ENCODE results near the gene ZNF225. TPM values are rescaled to one million over a fixed set of nuclear protein-coding genes. Genes with fewer than 3 reads are reported as not detected.
A peak's percentile ranks its signal among the peaks of the same experiment; 100 is the strongest.

Gene ZNF225
- total RNA-seq, 1 experiment from 2014 or later = 6.3 TPM

DNA sequence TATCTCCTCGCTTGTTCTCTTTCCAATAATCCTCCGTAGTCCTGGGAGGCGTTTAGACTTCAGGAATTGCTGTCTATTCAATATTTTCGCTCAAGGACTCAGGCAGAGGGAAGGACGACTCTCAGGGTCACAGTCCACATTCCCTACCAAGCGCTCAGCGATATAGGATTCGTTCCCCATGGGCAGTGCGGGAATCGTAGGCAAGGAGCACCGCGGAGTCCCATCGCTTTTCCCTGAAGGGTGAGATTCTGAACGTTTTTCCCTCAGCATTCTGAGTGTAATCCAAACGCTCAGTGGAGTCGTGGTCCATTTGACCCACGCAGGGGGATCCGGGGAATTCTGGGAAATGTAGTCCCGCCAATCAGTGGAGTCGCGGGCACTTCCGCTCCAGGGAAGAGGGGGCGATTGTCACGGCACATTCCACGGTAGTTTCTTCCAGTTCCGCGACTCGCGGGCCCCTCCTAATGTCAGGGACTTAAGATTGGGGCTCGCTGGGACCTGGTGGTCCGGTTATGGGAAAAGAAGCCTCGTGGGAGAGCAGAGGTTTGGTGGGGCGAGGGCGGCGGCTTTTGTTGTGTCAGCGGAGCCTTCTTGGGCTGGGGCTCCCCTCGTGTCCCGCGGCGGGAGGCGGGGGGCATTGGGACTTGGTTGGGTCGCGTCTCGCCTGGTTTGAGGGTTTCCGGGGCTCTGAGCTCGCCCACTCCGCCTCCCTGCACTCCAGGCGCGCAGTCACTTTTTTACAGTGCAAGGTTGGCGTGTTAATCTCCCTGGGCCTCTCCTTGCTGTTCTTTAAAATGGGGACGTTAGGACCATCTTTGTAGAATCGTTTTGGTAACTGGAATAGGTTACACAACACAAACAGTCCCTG, 28.2 kb downstream of the ZNF225 start, which contains the start of gene ZNF234:
ZNF234 (plus strand) TSS at position 364 of the 868 bp plus-strand sequence. CDS start 3,079 bp downstream, outside the sequence.
- CTCF ChIA-PET = no interaction called here
- TF ChIP-seq EZH2 (IDR thresholded peaks at IDR 0.05; ENCODE audit: borderline replicate concordance, low read depth, low read length, poor library complexity, severe bottlenecking) = no peak
- TF ChIP-seq, protein P1, sequence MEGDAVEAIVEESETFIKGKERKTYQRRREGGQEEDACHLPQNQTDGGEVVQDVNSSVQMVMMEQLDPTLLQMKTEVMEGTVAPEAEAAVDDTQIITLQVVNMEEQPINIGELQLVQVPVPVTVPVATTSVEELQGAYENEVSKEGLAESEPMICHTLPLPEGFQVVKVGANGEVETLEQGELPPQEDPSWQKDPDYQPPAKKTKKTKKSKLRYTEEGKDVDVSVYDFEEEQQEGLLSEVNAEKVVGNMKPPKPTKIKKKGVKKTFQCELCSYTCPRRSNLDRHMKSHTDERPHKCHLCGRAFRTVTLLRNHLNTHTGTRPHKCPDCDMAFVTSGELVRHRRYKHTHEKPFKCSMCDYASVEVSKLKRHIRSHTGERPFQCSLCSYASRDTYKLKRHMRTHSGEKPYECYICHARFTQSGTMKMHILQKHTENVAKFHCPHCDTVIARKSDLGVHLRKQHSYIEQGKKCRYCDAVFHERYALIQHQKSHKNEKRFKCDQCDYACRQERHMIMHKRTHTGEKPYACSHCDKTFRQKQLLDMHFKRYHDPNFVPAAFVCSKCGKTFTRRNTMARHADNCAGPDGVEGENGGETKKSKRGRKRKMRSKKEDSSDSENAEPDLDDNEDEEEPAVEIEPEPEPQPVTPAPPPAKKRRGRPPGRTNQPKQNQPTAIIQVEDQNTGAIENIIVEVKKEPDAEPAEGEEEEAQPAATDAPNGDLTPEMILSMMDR (conservative IDR thresholded peaks at IDR 0.05; ENCODE audit: low read depth, low read length) = peak; percentile 32; the same call in 1 of the 2 replicates
- Histone ChIP-seq H3K4me3 (ENCODE audit: low read depth, low read length, poor library complexity, severe bottlenecking) (peak within 1 kb of the TSS; percentile 63), H3K4me1 (ENCODE audit: insufficient read depth, low read length, poor library complexity, severe bottlenecking) (no peaks in the 10 kb centered on the region), H3K9me3 (ENCODE audit: low read depth, low read length, poor library complexity, severe bottlenecking) (peaks cover 2% of the 10 kb centered on the region), H3K27ac (ENCODE audit: low read depth, low read length, poor library complexity, severe bottlenecking) (peak within 1 kb of the TSS; percentile 68), H3K36me3 (ENCODE audit: insufficient read depth, low read length, poor library complexity, severe bottlenecking) (peaks cover 4% of the 10 kb centered on the region), H3K27me3 (replicated peaks; ENCODE audit: insufficient read depth, low read depth, low read length, poor library complexity) (no peaks in the 10 kb centered on the region)
- intact Hi-C loops (cut with micrococcal nuclease; ENCODE audit: unreplicated experiment) = loop anchor here (1.0 kb wide), 1 partner anchor 23 kb away; no protein-coding TSS in a partner anchor
- POLR2A ChIA-PET (ENCODE audit: low non-redundant PET) = no interaction called here
- peak; percentile 91 for DNase-seq (ENCODE audit: low spot score)
- BruUV-seq (replicated peaks) = TSS peak; percentile 37

DNA sequence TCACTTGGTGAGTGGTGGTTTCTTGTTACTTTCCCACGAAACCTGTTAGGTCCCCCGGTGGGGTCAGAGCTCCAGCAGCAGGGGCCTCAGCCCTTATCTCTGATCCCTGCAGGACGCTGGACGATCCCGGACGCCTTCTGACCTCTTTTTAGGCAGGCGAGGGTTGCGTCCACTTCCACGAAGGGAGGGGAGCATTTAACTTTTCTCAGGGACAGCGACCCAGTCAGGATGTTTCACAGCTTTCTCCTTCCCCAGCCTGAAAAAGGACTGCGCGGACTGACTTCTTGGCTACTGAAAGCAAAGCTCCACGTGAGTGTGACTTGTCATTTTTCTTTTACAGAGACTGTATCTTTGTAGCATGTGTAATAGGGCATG, 28.8 kb downstream of the ZNF225 start:
- Histone ChIP-seq H3K36me3 (ENCODE audit: insufficient read depth, low read length, poor library complexity, severe bottlenecking) (peaks cover 4% of the 10 kb centered on the region), H3K27me3 (replicated peaks; ENCODE audit: insufficient read depth, low read depth, low read length, poor library complexity) (no peaks in the 10 kb centered on the region), H3K27ac (ENCODE audit: low read depth, low read length, poor library complexity, severe bottlenecking) (peak overlapping the region; percentile 68), H3K9me3 (ENCODE audit: low read depth, low read length, poor library complexity, severe bottlenecking) (no peaks in the 10 kb centered on the region), H3K4me1 (ENCODE audit: insufficient read depth, low read length, poor library complexity, severe bottlenecking) (no peaks in the 10 kb centered on the region), H3K4me3 (ENCODE audit: low read depth, low read length, poor library complexity, severe bottlenecking) (peak overlapping the region; percentile 63)
- intact Hi-C loops (cut with micrococcal nuclease; ENCODE audit: unreplicated experiment) = loop anchor here (1.0 kb wide), 1 partner anchor 22 kb away; no protein-coding TSS in a partner anchor
- ChIA-PET CTCF (no interaction called here), POLR2A (ENCODE audit: low non-redundant PET) (no interaction called here)
- DNase-seq (ENCODE audit: low spot score) = peak; percentile 17
- no peak for TF ChIP-seq EZH2 (IDR thresholded peaks at IDR 0.05; ENCODE audit: borderline replicate concordance, low read depth, low read length, poor library complexity, severe bottlenecking)
- TF ChIP-seq, protein P1 (conservative IDR thresholded peaks at IDR 0.05; ENCODE audit: low read depth, low read length) = no peak
- BruUV-seq (replicated peaks) = no TSS peak

DNA sequence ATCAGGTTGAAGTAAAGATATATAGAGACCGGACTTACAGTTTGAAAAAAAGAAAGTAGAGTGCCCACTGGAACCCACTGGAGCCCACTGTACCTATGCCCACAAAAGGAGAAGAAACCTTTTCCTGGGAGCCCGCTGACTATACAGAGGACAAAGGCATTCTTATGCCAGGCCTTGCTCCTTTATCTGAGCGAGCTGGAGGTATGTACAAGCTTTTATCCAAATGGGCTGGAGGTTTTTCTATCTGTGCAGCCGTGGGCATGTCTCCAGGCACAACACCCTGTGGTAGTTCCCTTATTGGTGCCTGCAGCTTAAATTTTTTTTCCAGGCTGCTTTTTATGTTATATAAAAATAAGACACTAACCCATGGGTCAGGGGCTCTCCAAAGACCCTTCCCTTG, 36.6 kb downstream of the ZNF225 start:
- ChIA-PET CTCF (no interaction called here), POLR2A (ENCODE audit: low non-redundant PET) (no interaction called here)
- H3K9me3 ChIP-seq (ENCODE audit: low read depth, low read length, poor library complexity, severe bottlenecking) = peaks cover 6% of the 10 kb centered on the region
- H3K4me1 ChIP-seq (ENCODE audit: insufficient read depth, low read length, poor library complexity, severe bottlenecking) = no peaks in the 10 kb centered on the region
- peaks cover 16% of the 10 kb centered on the region for H3K36me3 ChIP-seq (ENCODE audit: insufficient read depth, low read length, poor library complexity, severe bottlenecking)
- TF ChIP-seq EZH2 (IDR thresholded peaks at IDR 0.05; ENCODE audit: borderline replicate concordance, low read depth, low read length, poor library complexity, severe bottlenecking) = no peak
- TF ChIP-seq, protein P1 (conservative IDR thresholded peaks at IDR 0.05; ENCODE audit: low read depth, low read length) = no peak
- H3K4me3 ChIP-seq (ENCODE audit: low read depth, low read length, poor library complexity, severe bottlenecking) = no peak overlapping the region
- intact Hi-C loops (cut with micrococcal nuclease; ENCODE audit: unreplicated experiment) = no loop called here
- no peaks in the 10 kb centered on the region for H3K27me3 ChIP-seq (replicated peaks; ENCODE audit: insufficient read depth, low read depth, low read length, poor library complexity)
- no TSS peak for BruUV-seq (replicated peaks)
- no peak overlapping the region for H3K27ac ChIP-seq (ENCODE audit: low read depth, low read length, poor library complexity, severe bottlenecking)
- no peak for DNase-seq (ENCODE audit: low spot score)

Measured in A673 (cell line).